Glutamatergic neuron (in vitro differentiated cells): ENCODE data around the gene GLI3. TPM values are rescaled to one million over a fixed set of nuclear protein-coding genes. Genes with fewer than 3 reads are reported as not detected.

Experiments used
- DNase-seq: peaks from one replicate; pipeline ENCODE4 v3.0.0; 2022
- H3K27ac Mint-ChIP-seq: one replicate; pipeline ENCODE4 v1.8.0; 2020; ENCODE audit warnings: mild to moderate bottlenecking, mixed read lengths, inconsistent platforms; ENCODE audit not compliant: unreplicated experiment
- H3K27me3 Mint-ChIP-seq: one replicate; pipeline ENCODE4 v1.8.0; 2020; ENCODE audit warnings: mild to moderate bottlenecking, moderate library complexity, mixed read lengths, inconsistent platforms; ENCODE audit not compliant: unreplicated experiment
- H3K36me3 Mint-ChIP-seq: one replicate; pipeline ENCODE4 v1.8.0; 2020; ENCODE audit warnings: mild to moderate bottlenecking, mixed read lengths, inconsistent platforms; ENCODE audit not compliant: unreplicated experiment
- H3K4me1 Mint-ChIP-seq: one replicate; pipeline ENCODE4 v1.8.0; 2020; ENCODE audit warnings: mild to moderate bottlenecking, low read depth, mixed read lengths, inconsistent platforms; ENCODE audit not compliant: unreplicated experiment
- H3K4me3 Mint-ChIP-seq: one replicate; pipeline ENCODE4 v1.8.0; 2020; ENCODE audit warnings: mild to moderate bottlenecking, mixed read lengths, inconsistent platforms; ENCODE audit not compliant: unreplicated experiment
- H3K9me3 Mint-ChIP-seq: one replicate; pipeline ENCODE4 v1.8.0; 2020; ENCODE audit warnings: mild to moderate bottlenecking, moderate library complexity, mixed read lengths, inconsistent platforms; ENCODE audit not compliant: unreplicated experiment
- total RNA-seq: library from RNA; stranded (reverse); fragmentation: NEBNext Ultra II Directional; extraction: Animal tissue kit (Norgen Biotek cat#: 25700); gene quantifications from one replicate; pipeline ENCODE4 v1.2.1, GENCODE V29; 2021; ENCODE audit not compliant: unreplicated experiment
- TF ChIP-seq, protein P1 (sequence below): fragments of 200-600 bp; sonication (generic); IDR thresholded peaks from one replicate; pipeline ENCODE4 v1.5.0; 2021; ENCODE audit not compliant: partially characterized antibody, unreplicated experiment

Gene GLI3
- total RNA-seq, 1 donor from 2014 or later = 2.9 TPM

DNA sequence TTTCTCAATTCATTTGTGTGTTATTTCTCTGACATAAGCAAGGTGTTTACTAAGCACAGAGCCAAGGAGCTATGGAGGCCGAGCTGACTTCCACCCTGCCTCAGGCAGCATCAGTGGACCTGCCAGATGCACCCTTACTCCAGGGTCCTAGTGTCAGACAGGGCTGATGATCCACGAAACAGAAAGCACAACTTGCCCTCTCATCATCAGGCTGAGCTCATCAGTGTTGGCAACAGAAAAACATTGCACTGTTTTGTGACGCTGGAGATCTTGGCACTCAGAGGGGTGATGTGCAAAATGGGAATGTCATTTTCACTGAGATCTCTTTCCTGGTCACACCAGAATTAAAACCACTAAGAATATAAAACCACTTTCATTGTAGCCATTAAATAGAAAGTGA, 201.8 kb downstream of the GLI3 start:
- Mint-ChIP-seq H3K4me3 (no peak overlapping the region), H3K36me3 (no peaks in the 10 kb centered on the region), H3K9me3 (no peaks in the 10 kb centered on the region), H3K4me1 (no peaks in the 10 kb centered on the region), H3K27me3 (no peaks in the 10 kb centered on the region), H3K27ac (no peak overlapping the region)
- no peak for DNase-seq
- TF ChIP-seq, protein P1, sequence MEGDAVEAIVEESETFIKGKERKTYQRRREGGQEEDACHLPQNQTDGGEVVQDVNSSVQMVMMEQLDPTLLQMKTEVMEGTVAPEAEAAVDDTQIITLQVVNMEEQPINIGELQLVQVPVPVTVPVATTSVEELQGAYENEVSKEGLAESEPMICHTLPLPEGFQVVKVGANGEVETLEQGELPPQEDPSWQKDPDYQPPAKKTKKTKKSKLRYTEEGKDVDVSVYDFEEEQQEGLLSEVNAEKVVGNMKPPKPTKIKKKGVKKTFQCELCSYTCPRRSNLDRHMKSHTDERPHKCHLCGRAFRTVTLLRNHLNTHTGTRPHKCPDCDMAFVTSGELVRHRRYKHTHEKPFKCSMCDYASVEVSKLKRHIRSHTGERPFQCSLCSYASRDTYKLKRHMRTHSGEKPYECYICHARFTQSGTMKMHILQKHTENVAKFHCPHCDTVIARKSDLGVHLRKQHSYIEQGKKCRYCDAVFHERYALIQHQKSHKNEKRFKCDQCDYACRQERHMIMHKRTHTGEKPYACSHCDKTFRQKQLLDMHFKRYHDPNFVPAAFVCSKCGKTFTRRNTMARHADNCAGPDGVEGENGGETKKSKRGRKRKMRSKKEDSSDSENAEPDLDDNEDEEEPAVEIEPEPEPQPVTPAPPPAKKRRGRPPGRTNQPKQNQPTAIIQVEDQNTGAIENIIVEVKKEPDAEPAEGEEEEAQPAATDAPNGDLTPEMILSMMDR = no peak

- Mint-ChIP-seq H3K4me3 (no peak overlapping the region), H3K9me3 (no peaks in the 10 kb centered on the region), H3K27ac (no peak overlapping the region), H3K27me3 (peaks cover 3% of the 10 kb centered on the region), H3K4me1 (no peaks in the 10 kb centered on the region), H3K36me3 (no peaks in the 10 kb centered on the region)
- TF ChIP-seq, protein P1 = no peak
- no peak for DNase-seq
Observed at GRCh38 chr7:42033480-42033879, 203.5 kb downstream of the GLI3 start.

GRCh38 chr7:42029405-42029804, 207.6 kb downstream of the GLI3 start:
- DNase-seq = no peak
- TF ChIP-seq, protein P1 = no peak
- no peaks in the 10 kb centered on the region for H3K36me3 Mint-ChIP-seq
- no peak overlapping the region for H3K4me3 Mint-ChIP-seq
- H3K4me1 Mint-ChIP-seq = peaks cover 12% of the 10 kb centered on the region
- H3K27me3 Mint-ChIP-seq = peaks cover 3% of the 10 kb centered on the region
- no peak overlapping the region for H3K27ac Mint-ChIP-seq
- no peaks in the 10 kb centered on the region for H3K9me3 Mint-ChIP-seq

DNA sequence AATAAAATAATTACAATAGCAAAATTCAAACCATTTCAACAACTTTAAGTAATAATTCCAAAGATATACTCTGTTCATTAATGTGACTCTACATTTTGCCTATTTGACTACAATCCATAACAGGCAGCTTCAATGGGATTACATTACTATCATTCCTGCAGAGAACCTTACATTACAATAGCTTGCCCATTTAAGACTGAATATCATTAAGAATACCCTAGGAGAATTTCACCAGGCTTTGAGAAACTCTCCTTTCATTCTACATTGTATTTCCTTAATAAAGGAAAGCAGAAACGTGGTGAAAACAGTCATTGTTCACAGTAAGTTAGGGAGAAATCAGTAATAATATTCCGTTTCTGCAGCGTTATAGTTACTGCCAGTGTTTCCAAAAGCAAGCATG, 209.5 kb downstream of the GLI3 start:
- H3K4me3 Mint-ChIP-seq = no peak overlapping the region
- H3K36me3 Mint-ChIP-seq = no peaks in the 10 kb centered on the region
- peaks cover 3% of the 10 kb centered on the region for H3K27me3 Mint-ChIP-seq
- no peaks in the 10 kb centered on the region for H3K9me3 Mint-ChIP-seq
- DNase-seq = no peak
- TF ChIP-seq, protein P1 = no peak
- peaks cover 17% of the 10 kb centered on the region for H3K4me1 Mint-ChIP-seq
- no peak overlapping the region for H3K27ac Mint-ChIP-seq

DNA sequence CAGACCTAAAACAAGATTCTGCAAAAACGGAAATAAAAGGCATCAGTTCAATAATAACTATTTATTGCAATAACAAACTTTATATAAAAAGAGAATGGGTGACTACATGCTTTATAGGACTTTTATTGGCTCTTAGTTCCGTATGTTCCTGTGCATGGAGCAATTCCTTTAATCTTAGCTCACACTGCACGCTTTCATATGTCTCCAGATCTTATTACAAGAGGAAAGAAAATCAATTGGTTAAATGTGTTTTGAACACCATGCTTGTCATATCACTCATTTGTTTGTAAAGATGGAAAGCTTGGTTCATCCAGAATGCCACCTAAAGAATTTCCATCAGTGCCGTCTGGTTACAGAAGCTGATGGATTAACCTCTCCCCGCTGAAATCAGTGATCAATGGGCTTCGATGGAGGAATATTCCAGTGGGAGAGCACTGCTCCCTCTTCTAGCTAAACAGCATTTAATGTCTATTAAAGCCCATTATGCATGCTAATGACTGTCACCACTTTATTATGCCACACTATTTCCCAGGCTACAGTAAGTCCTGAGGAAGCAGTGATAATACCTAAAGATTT, 210.3 kb downstream of the GLI3 start:
- TF ChIP-seq, protein P1 = no peak
- Mint-ChIP-seq H3K36me3 (no peaks in the 10 kb centered on the region), H3K4me3 (no peak overlapping the region), H3K27me3 (peaks cover 3% of the 10 kb centered on the region), H3K27ac (no peak overlapping the region), H3K9me3 (no peaks in the 10 kb centered on the region), H3K4me1 (peaks cover 17% of the 10 kb centered on the region)
- no peak for DNase-seq
